Measurements from ENCODE around the gene CACNA1G. TPM values are rescaled to one million over a fixed set of nuclear protein-coding genes. Genes with fewer than 3 reads are reported as not detected.

Gene CACNA1G
- total RNA-seq, 4 donors from 2014 or later, result under 0.01 to 28.9 (median 6.0) TPM

GRCh38 chr17:50588391-50589049, 28.0 kb downstream of the CACNA1G start:
- Histone ChIP-seq H3K4me1 (peaks cover 0 to 12% of the 10 kb centered on the region in 2 donors), H3K36me3 (no peaks in the 10 kb centered on the region), H3K4me3 (no peak overlapping the region), H3K27ac (no peak overlapping the region), H3K9me3 (no peaks in the 10 kb centered on the region), H3K27me3 (no peaks in the 10 kb centered on the region)
- TF ChIP-seq POLR2A (IDR thresholded peaks at IDR 0.05), result no peak
- TF ChIP-seq, protein P1, sequence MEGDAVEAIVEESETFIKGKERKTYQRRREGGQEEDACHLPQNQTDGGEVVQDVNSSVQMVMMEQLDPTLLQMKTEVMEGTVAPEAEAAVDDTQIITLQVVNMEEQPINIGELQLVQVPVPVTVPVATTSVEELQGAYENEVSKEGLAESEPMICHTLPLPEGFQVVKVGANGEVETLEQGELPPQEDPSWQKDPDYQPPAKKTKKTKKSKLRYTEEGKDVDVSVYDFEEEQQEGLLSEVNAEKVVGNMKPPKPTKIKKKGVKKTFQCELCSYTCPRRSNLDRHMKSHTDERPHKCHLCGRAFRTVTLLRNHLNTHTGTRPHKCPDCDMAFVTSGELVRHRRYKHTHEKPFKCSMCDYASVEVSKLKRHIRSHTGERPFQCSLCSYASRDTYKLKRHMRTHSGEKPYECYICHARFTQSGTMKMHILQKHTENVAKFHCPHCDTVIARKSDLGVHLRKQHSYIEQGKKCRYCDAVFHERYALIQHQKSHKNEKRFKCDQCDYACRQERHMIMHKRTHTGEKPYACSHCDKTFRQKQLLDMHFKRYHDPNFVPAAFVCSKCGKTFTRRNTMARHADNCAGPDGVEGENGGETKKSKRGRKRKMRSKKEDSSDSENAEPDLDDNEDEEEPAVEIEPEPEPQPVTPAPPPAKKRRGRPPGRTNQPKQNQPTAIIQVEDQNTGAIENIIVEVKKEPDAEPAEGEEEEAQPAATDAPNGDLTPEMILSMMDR (IDR thresholded peaks at IDR 0.05), result no peak
- intact Hi-C loops (cut with DNase I; ENCODE audit: low total_unique reads), result no loop called here
- DNase-seq, result no peak

DNA sequence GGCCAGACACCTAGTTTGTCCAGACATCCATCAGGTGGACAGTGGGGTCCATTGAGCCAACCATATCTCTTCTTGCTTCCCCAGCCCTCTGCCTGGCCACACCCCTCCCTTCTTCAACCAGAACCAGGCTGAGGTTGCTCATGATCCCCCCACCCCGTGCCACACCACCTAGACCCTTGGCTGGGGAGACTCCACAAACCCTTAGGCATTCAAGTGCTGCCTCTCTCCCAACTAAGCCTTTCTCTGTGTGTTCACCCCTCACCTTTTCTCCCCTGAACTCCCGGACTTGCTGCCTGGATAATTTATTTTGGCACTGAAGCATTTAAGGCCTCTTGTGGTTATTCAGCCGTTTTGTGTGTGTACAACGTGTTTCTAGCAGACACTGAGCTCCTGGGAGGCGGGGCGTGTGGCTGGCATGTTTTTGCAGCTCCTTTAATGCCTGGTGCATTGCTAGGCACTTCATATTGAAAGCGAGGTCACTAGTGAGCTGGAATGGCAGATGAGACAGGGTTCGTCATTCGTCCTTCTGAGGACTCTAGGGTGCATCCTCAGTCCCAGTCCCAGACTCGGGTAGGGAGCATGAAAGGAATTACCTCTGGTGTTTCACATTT, 28.7 kb downstream of the CACNA1G start:
- H3K27ac ChIP-seq, result no peak overlapping the region
- DNase-seq, result no peak
- peaks cover 0 to 12% of the 10 kb centered on the region in 2 donors for H3K4me1 ChIP-seq
- TF ChIP-seq, protein P1 (IDR thresholded peaks at IDR 0.05), result no peak
- no peak for TF ChIP-seq POLR2A (IDR thresholded peaks at IDR 0.05)
- H3K27me3 ChIP-seq, result no peaks in the 10 kb centered on the region
- no peaks in the 10 kb centered on the region for H3K36me3 ChIP-seq
- H3K4me3 ChIP-seq, result no peak overlapping the region
- intact Hi-C loops (cut with DNase I; ENCODE audit: low total_unique reads), result no loop called here
- H3K9me3 ChIP-seq, result no peaks in the 10 kb centered on the region

- Histone ChIP-seq H3K27me3 (no peaks in the 10 kb centered on the region), H3K4me3 (no peak overlapping the region), H3K4me1 (peaks cover 0 to 12% of the 10 kb centered on the region in 2 donors), H3K9me3 (no peaks in the 10 kb centered on the region), H3K27ac (no peak overlapping the region), H3K36me3 (no peaks in the 10 kb centered on the region)
- intact Hi-C loops (cut with DNase I; ENCODE audit: low total_unique reads), result no loop called here
- no peak for DNase-seq
- TF ChIP-seq POLR2A (IDR thresholded peaks at IDR 0.05), result no peak
- TF ChIP-seq, protein P1 (IDR thresholded peaks at IDR 0.05), result no peak
Measured at GRCh38 chr17:50590946-50591737, 30.6 kb downstream of the CACNA1G start.

DNA sequence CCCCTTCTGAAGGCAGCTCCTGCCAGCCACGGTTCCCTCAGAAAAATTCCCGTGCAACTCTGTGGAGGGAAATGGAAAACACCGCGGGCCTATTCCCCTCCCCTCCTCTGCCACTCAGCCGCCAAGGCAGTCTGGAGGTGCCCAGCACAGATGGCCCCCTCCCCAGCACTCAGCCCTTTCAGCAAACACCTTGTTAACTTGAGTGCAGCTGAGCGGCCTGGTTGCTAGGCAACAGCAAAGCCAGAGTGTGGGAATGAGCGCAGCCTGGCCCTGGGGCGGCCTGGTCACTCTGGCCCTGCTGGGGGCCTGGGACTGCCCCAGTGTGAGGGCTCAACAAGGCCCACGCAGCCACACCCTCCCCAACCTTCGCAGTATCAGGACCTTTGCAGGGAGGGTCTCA, 32.8 kb downstream of the CACNA1G start:
- no peak for DNase-seq
- H3K4me3 ChIP-seq, result no peak overlapping the region
- H3K36me3 ChIP-seq, result no peaks in the 10 kb centered on the region
- TF ChIP-seq POLR2A (IDR thresholded peaks at IDR 0.05), result no peak
- TF ChIP-seq, protein P1 (IDR thresholded peaks at IDR 0.05), result no peak
- H3K27ac ChIP-seq, result no peak overlapping the region
- H3K9me3 ChIP-seq, result no peaks in the 10 kb centered on the region
- H3K4me1 ChIP-seq, result peaks cover 0 to 12% of the 10 kb centered on the region in 2 donors
- intact Hi-C loops (cut with DNase I; ENCODE audit: low total_unique reads), result no loop called here
- H3K27me3 ChIP-seq, result no peaks in the 10 kb centered on the region
